ENCODE results near the gene ZC3H18. TPM values are rescaled to one million over a fixed set of nuclear protein-coding genes. Genes with fewer than 3 reads are reported as not detected.
A peak's percentile ranks its signal among the peaks of the same experiment; 100 is the strongest.

Gene ZC3H18
- total RNA-seq, 1 experiment from 2014 or later: 57.8 TPM

- Histone ChIP-seq H4K20me1 (ENCODE audit: insufficient read depth) (no peaks in the 10 kb centered on the region), H3K79me2 (ENCODE audit: insufficient read depth, low read length) (peaks cover 36% of the 10 kb centered on the region), H3K4me2 (ENCODE audit: low read length) (peak overlapping the region; percentile 95), H3K27ac (ENCODE audit: low read depth, low read length) (peak overlapping the region; percentile 86), H3K36me3 (ENCODE audit: control insufficient read depth in 1 of 2, insufficient read depth in 2 of 2, low read length in 2 of 2) (peaks cover 5 to 10% of the 10 kb centered on the region in 2 experiments; a peak in 1 of 4 replicates), H3K9ac (ENCODE audit: low read length) (peak overlapping the region; percentile 98), H3K9me2 (ENCODE audit: insufficient read depth) (no peaks in the 10 kb centered on the region), H3K4me3 (replicated peaks in 1 of 2; ENCODE audit: low read depth in 1 of 2, low read length in 2 of 2) (peak overlapping the region; percentile 92 to 99), H3K4me1 (ENCODE audit: control insufficient read depth in 1 of 2, insufficient read depth in 2 of 2, low read length in 2 of 2) (peaks cover 16 to 26% of the 10 kb centered on the region in 2 experiments), H2AFZ (ENCODE audit: low read depth, low read length, poor library complexity, severe bottlenecking) (no peak overlapping the region), H3K27me3 (ENCODE audit: insufficient read depth, low read length) (no peaks in the 10 kb centered on the region), H3K9me3 (ENCODE audit: control insufficient read depth in 1 of 2, insufficient read depth in 1 of 2, low read depth in 1 of 2, low read length in 2 of 2) (no peaks in the 10 kb centered on the region)
- ChIA-PET POLR2A (no interaction called here), RAD21 (ENCODE audit: low non-redundant PET in 1 of 2, low total read pairs in 2 of 2, uncharacterized antibody in 2 of 2, unreplicated experiment in 2 of 2) (no interaction called here), CTCF (no interaction called here)
- intact Hi-C loops (cut with micrococcal nuclease): loop anchor here (5.0 kb wide), 1 partner anchor 199 kb away; the partner anchor contains the start of gene ZFPM1
- peak; percentile 73 for ATAC-seq
- TF ChIP-seq RAD21 (IDR thresholded peaks at IDR 0.05; ENCODE audit: low read depth) (no peak), SIN3A (IDR thresholded peaks at IDR 0.05; ENCODE audit: low read depth) (no peak), EGR1 (IDR thresholded peaks at IDR 0.05; ENCODE audit: low read depth) (no peak), SP1 (IDR thresholded peaks at IDR 0.05; ENCODE audit: low read depth) (no peak), CEBPB (IDR thresholded peaks at IDR 0.05; ENCODE audit: low read depth) (no peak), EZH2phosphoT487 (IDR thresholded peaks at IDR 0.05; ENCODE audit: borderline replicate concordance) (no peak), POLR2AphosphoS5 (IDR thresholded peaks at IDR 0.05; ENCODE audit: low read depth, low read length) (no peak; the same call in 1 of the 2 replicates), ELF1 (IDR thresholded peaks at IDR 0.05; ENCODE audit: borderline replicate concordance, low read depth) (no peak), EZH2 (IDR thresholded peaks at IDR 0.05) (no peak), ZNF274 (IDR thresholded peaks at IDR 0.05; ENCODE audit: low read depth, low read length) (no peak), TCF7L2 (IDR thresholded peaks at IDR 0.05; ENCODE audit: borderline replicate concordance, extremely low read depth, insufficient read depth, insufficient read length) (no peak), ZFX (IDR thresholded peaks at IDR 0.05) (no peak), CTCF (IDR thresholded peaks at IDR 0.05 in 2 of 3, conservative IDR thresholded peaks at IDR 0.05 in 1 of 3; ENCODE audit: borderline replicate concordance in 1 of 3, insufficient read depth in 1 of 3, low read depth in 2 of 3, low read length in 2 of 3) (no peak), POLR2A (IDR thresholded peaks at IDR 0.05; ENCODE audit: borderline replicate concordance, extremely low read depth, insufficient read depth, insufficient read length) (no peak), YY1 (IDR thresholded peaks at IDR 0.05; ENCODE audit: extremely low read depth, insufficient replicate concordance, low read depth, low read length) (no peak), FOSL1 (IDR thresholded peaks at IDR 0.05; ENCODE audit: low read depth) (no peak)
- TF ChIP-seq, protein P1, sequence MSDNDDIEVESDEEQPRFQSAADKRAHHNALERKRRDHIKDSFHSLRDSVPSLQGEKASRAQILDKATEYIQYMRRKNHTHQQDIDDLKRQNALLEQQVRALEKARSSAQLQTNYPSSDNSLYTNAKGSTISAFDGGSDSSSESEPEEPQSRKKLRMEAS (IDR thresholded peaks at IDR 0.05): no peak
- TF ChIP-seq, protein P2, sequence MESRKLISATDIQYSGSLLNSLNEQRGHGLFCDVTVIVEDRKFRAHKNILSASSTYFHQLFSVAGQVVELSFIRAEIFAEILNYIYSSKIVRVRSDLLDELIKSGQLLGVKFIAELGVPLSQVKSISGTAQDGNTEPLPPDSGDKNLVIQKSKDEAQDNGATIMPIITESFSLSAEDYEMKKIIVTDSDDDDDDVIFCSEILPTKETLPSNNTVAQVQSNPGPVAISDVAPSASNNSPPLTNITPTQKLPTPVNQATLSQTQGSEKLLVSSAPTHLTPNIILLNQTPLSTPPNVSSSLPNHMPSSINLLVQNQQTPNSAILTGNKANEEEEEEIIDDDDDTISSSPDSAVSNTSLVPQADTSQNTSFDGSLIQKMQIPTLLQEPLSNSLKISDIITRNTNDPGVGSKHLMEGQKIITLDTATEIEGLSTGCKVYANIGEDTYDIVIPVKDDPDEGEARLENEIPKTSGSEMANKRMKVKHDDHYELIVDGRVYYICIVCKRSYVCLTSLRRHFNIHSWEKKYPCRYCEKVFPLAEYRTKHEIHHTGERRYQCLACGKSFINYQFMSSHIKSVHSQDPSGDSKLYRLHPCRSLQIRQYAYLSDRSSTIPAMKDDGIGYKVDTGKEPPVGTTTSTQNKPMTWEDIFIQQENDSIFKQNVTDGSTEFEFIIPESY (IDR thresholded peaks at IDR 0.05; ENCODE audit: extremely low read depth, insufficient replicate concordance, low read length): no peak
- TF ChIP-seq, protein P3, sequence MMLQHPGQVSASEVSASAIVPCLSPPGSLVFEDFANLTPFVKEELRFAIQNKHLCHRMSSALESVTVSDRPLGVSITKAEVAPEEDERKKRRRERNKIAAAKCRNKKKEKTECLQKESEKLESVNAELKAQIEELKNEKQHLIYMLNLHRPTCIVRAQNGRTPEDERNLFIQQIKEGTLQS (IDR thresholded peaks at IDR 0.05): no peak
- DNase-seq (ENCODE audit: low read depth, low spot score): peak; percentile 72
- BruUV-seq (replicated peaks): TSS peak; percentile 82
Observed at GRCh38 chr16:88651276-88651988, 81.2 kb downstream of the ZC3H18 start.
